Suppressor macrophage (primary cell): Measurements from ENCODE around the gene OGN.
A peak's percentile ranks its signal among the peaks of the same experiment; 100 is the strongest.

Experiments
- DNase-seq, 4 experiments: peaks; one replicate each; pipeline ENCODE4 v3.0.0-alpha.2; 2020 to 2022
- total RNA-seq, 17 experiments: gene quantifications; one replicate each; lab custom pipeline; 2026; ENCODE audit warnings: mixed read lengths in 6 of 17, inconsistent platforms in 3 of 17; lab: John Stamatoyannopoulos, UW

The OGN gene, protein sequence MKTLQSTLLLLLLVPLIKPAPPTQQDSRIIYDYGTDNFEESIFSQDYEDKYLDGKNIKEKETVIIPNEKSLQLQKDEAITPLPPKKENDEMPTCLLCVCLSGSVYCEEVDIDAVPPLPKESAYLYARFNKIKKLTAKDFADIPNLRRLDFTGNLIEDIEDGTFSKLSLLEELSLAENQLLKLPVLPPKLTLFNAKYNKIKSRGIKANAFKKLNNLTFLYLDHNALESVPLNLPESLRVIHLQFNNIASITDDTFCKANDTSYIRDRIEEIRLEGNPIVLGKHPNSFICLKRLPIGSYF
- 0 to 0.88 (median 0.07) reads per million in 17 experiments for total RNA-seq

DNA sequence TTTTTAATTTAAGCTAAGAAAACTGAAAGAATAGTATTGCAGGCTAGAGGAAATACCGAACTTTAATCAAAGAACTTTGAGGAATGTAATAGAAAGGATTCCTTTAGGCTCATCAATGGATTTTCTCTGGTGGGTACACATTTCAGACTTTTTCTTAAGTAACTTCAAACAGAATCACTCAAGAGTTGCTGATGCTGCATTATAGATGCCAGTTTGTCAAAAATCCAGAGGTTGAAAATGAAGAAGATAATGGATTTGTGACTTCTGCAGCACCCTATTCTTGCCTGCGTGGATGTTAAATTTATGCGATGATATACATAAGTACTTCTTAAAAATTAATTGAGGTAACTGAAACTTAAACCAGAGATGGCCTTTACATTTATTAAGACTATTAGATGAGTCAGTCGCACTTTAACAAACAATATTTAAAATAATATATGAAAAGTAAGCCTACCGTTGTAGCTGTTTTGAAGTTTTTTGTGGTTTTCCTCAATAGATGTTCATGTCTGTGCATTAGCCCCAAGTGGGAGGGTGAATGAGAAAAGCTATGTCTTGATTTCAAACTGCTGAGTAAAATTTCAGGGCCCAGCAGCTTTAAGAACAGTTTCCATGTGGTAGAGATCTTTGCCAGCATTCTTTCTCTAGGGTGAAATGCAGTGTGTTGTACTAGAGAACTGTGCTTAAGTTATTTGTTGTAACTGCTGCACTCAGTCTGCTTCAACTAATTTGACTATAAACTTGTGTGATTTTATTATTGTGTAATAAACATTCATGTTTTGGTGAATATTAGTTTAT lies at the start of gene OGN:
Gene OGN (minus strand): TSS at position 537 of the 795 bp plus-strand sequence. CDS start 1,171 bp downstream, outside the sequence.
- DNase-seq = no peak

DNA sequence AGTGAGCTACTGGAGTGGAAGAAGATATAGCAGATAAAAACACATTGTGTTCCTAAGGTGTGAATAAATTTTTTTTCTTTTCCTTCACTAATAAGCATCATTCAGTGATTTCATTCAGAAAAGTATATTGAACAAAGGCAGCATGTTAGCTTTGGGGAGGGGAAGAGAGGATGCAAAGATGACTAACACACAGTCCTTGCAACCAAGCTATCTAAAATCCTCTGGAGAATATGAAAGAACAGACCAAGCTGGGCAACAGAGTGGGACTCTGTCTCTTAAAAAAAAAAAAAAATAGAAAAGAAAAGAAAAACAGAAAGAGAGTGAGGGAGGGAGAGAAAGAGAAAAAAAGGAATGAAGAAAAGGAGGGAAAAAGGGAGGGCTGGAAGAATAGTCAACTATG lies 42.2 kb upstream of the OGN start:
- DNase-seq = no peak

DNA sequence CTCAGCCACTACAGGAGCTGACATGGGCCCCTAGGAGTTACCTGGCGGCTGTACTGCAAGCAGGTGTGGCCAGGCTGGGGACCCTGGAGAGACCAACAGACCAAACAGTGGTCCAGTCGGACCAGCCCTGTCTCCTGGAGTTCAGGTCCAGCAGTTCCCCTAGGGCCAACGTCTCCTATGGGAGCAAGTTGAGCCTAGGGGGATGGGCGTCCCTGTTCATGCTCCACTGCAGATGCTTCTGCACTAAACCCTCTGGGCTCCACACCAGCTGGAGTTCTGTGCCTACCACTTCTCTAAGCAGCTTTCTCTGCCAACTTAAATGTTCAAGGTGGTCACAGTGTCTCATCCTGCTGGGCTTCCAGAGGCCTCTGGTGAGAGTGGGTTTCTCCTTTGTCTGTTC lies 40.5 kb upstream of the OGN start:
- no peak for DNase-seq

GRCh38 chr9:92440751-92441046 lies 36.3 kb upstream of the OGN start:
- DNase-seq = no peak

GRCh38 chr9:92439921-92440750 lies 35.8 kb upstream of the OGN start:
- DNase-seq = no peak

- DNase-seq = peak in 3 of 4 experiments; percentile 12 to 58 (median 45)
Measured at GRCh38 chr9:92438900-92439526, 34.6 kb upstream of the OGN start.

DNA sequence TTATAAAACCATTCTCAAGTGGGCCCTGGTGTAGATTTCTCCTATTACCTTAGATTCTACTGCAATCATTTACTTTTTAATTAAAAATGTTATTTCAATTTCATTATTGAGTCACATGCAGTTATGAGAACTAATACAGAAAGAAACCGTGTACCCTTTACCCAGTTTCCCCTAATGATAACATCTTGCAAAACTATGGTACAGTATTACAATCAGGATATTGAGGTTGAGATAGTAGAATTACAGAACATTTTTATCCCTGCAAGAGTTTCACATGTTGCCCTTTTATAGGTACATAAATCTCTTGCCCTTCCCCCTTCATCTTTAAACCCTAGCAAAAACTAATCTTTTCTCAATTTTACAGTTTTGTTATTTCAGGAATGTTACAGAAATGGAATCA lies 30.9 kb upstream of the OGN start:
- DNase-seq = no peak

- no peak for DNase-seq
Measured at GRCh38 chr9:92432972-92433548, 28.7 kb upstream of the OGN start.

DNA sequence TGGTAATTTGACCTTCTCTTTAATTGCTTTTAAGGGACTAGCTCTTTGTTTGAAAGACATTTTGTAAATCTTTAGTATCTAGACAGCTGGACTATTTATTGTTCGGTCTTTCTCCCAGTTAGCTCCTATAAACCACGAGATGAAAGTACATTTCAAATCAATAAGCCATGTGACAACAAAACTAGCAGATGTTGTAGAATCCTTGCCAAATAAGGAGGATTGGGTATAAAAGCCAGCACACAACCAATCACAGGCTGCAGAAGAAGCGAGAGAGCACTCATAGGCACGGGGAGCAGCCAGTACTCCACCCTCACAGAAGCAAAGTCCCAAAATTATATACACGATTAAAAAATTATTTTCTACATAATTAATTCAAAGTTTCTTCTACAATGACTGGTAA lies 28.0 kb upstream of the OGN start:
- DNase-seq = no peak

- no peak for DNase-seq
Measured at GRCh38 chr9:92429836-92430235, 25.5 kb upstream of the OGN start.

DNA sequence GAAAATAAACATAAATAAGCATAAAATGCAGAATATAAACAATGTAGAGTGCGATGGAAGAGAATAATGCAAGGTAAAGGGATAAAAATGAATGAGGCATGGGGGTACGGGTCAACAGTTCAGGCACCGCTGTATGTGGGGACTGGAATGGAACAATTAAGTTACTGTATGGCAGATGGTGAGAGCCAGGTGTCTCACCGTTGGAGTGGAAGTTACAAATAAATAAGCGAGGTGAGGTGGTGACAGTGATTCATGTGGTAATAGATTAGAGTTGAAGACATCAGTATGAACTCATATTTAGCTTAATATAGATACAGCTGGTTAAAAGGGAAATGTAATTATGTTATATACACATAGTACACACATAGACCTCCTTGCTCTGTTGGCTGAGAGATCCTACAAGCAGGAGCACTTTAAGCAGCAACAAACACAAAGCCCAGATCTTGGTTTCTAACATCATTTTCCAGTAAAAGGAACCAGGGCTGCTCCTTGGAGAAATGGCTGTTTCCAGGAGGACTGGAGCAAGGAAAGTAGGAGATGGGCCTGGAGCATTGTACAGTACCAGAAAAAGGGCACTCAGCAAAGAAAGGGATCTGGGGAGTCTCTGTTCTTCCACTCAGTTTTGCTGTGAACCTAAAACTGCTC lies 22.2 kb upstream of the OGN start:
- DNase-seq = no peak

DNA sequence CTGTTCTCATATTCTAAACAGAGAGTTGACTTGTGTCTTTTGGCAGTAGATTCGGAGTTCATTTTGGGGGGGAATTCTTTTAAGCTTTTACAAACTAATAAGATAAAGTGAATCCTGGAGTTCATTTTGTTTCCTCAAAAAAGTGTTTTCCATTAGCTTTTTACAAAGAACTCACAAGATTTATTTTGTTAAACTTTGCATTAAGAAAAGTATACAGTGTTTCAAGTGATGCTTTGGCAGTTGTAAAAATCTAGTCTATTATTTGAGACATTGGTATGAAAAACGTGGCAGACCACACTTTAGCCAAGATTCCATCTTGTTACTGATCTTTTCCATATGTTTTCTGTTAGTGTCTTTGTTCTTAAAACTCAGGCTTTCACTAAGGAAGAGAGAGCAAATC lies 21.1 kb upstream of the OGN start:
- no peak for DNase-seq

DNA sequence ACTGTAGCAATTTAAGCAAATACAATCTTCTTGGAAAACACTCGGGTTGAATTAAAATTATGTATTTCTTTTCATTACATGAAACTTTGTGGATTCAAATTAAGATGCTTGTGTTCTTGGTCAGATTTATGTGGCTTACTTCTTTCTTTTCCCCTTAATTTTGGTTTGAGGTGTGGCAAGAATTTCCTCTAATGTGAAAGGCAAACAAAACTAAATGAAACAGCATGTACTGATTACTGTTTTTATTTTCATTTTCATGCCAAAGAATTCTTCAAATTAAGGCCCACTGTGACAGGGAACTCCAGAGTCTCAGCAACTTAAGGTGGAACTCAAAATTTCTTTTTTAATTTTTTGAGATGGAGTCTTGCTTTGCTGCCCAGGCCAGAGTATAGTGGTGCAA lies 20.0 kb upstream of the OGN start, which contains the start of gene OMD:
Gene OMD (minus strand): TSS at position 132 of the 400 bp plus-strand sequence. CDS start 6,913 bp downstream, outside the sequence.
- no peak for DNase-seq

- DNase-seq = no peak
Measured at GRCh38 chr9:92423612-92424011, 19.2 kb upstream of the OGN start.

GRCh38 chr9:92422611-92423338 lies 18.4 kb upstream of the OGN start:
- DNase-seq = peak in 2 of 4 experiments; percentile 30 to 42

DNA sequence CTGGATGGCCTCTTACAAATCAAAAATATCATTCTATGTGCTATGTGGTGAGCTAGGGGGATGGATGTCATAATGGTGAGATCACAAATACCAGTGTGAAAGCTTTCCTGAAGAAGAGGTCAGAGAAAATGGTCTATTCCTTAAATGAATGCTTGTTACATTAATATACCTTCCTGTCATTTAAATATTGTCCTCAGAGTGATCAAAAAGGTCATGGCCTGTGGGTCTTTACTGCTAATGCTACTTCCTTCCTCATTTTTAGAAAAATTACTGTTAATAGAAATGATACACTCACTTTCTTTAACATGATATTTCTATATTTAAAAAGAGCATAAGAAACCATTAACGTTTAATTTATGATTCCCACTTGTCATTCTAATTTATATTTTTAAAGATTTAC lies 10.2 kb upstream of the OGN start:
- peak in 2 of 4 experiments; percentile 31 to 39 for DNase-seq

DNA sequence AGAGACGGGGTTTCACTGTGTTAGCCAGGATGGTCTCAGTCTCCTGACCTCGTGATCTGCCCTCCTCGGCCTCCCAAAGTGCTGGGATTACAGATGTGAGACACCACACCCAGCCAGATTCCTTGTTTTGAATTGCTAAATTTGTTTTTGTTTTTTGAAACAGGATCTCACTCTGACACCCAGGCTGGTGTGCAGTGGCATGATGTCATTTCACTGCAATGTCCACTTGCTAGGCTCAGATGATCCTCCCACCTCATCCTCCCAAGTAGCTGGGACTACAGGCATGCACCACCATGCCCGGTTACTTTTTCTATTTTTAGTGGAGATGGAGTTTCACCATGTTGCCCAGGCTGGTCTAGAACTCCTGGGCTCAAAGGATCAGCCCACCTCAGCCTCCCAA lies 6.8 kb upstream of the OGN start:
- peak; percentile 13 to 60 (median 56) for DNase-seq

DNA sequence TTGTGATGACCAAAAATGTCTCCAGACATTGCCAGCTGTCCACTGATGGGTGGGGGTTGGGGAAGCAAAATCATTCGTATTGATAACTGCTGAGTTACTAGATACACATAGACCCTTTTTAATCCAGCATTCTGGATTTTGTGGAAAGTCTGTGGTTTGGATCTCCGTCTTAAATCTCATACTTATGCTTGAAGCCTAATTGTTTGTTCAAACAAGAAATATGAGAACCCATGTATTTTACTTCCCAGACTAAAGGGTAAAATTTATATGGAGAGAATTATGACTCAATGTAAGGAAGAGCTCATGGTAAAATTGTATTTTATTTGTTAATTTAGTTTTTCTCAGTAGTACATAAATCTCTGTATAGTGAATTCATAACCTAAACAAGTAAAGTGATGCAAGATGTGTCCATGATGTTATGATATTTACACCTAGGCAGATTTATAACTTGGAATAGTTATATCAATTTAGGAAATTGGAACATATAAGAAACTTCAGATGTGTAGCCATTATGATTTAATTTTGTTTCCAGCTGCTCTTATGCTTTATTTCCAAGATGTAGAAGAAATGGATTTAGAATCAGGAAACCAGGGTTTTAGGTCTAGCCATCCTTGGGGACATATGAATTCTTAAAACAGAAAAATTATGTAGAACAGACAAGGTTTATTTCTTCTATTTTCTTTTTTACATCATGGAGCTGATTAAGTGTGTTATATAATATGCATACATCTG lies 4.5 kb upstream of the OGN start:
- DNase-seq = no peak

DNA sequence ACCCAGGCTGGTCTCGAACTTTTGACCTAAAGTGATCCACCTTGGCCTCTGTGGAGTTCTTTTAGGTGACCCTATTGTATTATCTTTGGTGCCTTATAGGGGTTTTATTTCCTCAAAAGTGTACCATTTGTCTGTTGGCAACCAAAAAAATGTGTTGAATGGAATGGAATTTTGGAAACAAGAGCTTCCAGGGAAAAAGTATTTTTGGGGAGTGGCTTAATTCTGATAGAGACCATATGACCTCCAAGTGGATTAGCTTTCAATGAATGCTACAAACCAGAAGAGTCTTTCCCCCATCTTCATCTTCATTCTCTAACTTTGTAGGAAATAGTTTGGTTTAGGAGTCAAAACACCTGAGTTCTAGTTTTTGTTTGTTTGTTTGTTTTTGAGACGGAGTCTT lies 3.4 kb upstream of the OGN start:
- DNase-seq = no peak

DNA sequence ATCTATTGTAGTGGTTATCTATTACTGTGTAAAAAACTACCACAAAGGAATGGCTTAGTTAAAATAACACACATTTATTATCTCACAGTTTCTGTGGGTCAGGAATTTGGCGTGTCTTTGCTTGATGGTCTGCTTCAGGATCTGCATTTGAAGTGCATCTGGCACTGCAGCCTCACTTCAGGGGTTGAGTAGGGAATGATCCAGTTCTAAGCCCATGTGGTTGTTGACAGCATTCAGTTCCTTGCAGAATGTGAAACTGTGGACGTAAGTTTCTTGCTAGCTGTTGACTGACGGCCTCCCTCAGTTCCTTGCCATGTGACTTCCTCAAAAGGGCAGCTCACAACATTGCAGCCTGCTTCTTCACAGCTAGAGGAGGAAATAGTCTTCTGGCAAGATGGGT lies 2.1 kb upstream of the OGN start:
- DNase-seq = peak; percentile 82 to 92 (median 90)
